K562 (cell line): ENCODE measurements around the gene SCRN2. TPM values are rescaled to one million over a fixed set of nuclear protein-coding genes. Genes with fewer than 3 reads are reported as not detected.

ENCODE experiments used
- ATAC-seq: fragments of 200-7000 bp; cut with Tn5 transposase; 3 replicates; pipeline ENCODE4 v1.9.1; 2020; ENCODE audit warnings: moderate library complexity
- BruUV-seq: library from RNA; stranded (reverse); fragments of 400-500 nt; replicated peaks from 2 replicates; lab custom pipeline; 2021; lab: Mats Ljungman, UMichigan
- CTCF ChIA-PET: fragments of 300-600 bp; formaldehyde crosslinking; extraction: SDS; loops from one replicate; lab custom pipeline; 2021; ENCODE audit warnings: low intra/inter-chr PET ratio; lab: Yijun Ruan, JAX
- POLR2A ChIA-PET: fragments of 300-600, 350-650 bp; sonication (Branson Sonifier 250); formaldehyde crosslinking; extraction: SDS; loops from one replicate; lab custom pipeline; 2021; ENCODE audit warnings: antibody characterized with exemption, inconsistent platforms; lab: Yijun Ruan, JAX
- DNase-seq, 4 experiments: peaks; one replicate each; pipeline versions ENCODE4 v3.0.0 to v3.0.0-alpha.2; 2011 to 2018; ENCODE audit warnings: low spot score in 3 of 4, mixed read lengths in 3 of 4; ENCODE audit errors: extremely low read depth in 1 of 4
- FAIRE-seq: peaks from 2 replicates; lab custom pipeline; 2011; peaks lifted over from hg19 to GRCh38; lab: Jason Lieb, UNC
- H2AFZ ChIP-seq: 2 replicates; pipeline ENCODE4 v1.6.0; 2011; ENCODE audit warnings: low read depth, low read length, control low read depth, inconsistent platforms
- H3K27ac ChIP-seq: fragments of 200-600 bp; 3 replicates; pipeline ENCODE4 v1.8.0; 2011; ENCODE audit warnings: low read depth, mild to moderate bottlenecking, control low read depth, inconsistent platforms, low read length, moderate library complexity, mixed read lengths; ENCODE audit errors: extremely low read depth
- H3K27me3 ChIP-seq, 2 experiments: fragments of 300-600 bp in 1 of 2; 2 replicates in 1 of 2; 3 replicates in 1 of 2; pipeline versions ENCODE4 v1.6.0 to v1.8.0; 2011; ENCODE audit warnings: inconsistent platforms in 2 of 2, low read length in 2 of 2, mild to moderate bottlenecking in 1 of 2, mixed read lengths in 1 of 2, moderate library complexity in 1 of 2; ENCODE audit not compliant: control insufficient read depth in 2 of 2, insufficient read depth in 2 of 2
- H3K36me3 ChIP-seq: fragments of 300-600 bp; 3 replicates; pipeline ENCODE4 v1.8.0; 2011; ENCODE audit warnings: mild to moderate bottlenecking, low read length, inconsistent platforms; ENCODE audit not compliant: control insufficient read depth, insufficient read depth
- H3K4me1 ChIP-seq, 2 experiments: fragments of 200-600 bp in 1 of 2; replicated peaks in 1 of 2; 2 replicates in 1 of 2; 3 replicates in 1 of 2; pipeline versions ENCODE4 v1.5.1 to v1.8.0; 2011; ENCODE audit warnings: inconsistent platforms in 2 of 2, low read length in 2 of 2, mild to moderate bottlenecking in 1 of 2, mixed read lengths in 1 of 2, moderate library complexity in 1 of 2; ENCODE audit not compliant: control insufficient read depth in 2 of 2, insufficient read depth in 2 of 2
- H3K4me2 ChIP-seq: 2 replicates; pipeline ENCODE4 v1.6.1; 2011; ENCODE audit warnings: low read length, control low read depth, inconsistent platforms, mixed read lengths; ENCODE audit not compliant: insufficient read depth
- H3K4me3 ChIP-seq: fragments of 200-600 bp; sonication (generic), shearing (Covaris generic); 2 replicates; pipeline ENCODE4 v1.5.1; 2016; ENCODE audit warnings: control low read depth, inconsistent platforms
- H3K79me2 ChIP-seq: fragments of 200-600 bp; 3 replicates; pipeline ENCODE4 v1.8.0; 2011; ENCODE audit warnings: low read length, inconsistent platforms; ENCODE audit not compliant: control insufficient read depth, insufficient read depth
- H3K9ac ChIP-seq, 2 experiments: 2 replicates each; pipeline versions ENCODE4 v1.6.0 to v1.6.1; 2011; ENCODE audit warnings: low read depth in 2 of 2, low read length in 2 of 2, control low read depth in 1 of 2, inconsistent platforms in 1 of 2, mild to moderate bottlenecking in 1 of 2, mixed read lengths in 1 of 2; ENCODE audit not compliant: insufficient read depth in 1 of 2
- H3K9me1 ChIP-seq: one replicate; pipeline ENCODE4 v1.6.0; 2011; ENCODE audit warnings: inconsistent platforms, mild to moderate bottlenecking, low read length, moderate library complexity; ENCODE audit not compliant: control insufficient read depth, insufficient read depth
- H3K9me3 ChIP-seq: replicated peaks from 2 replicates; pipeline ENCODE4 v1.5.1; 2011; ENCODE audit warnings: low read depth, low read length, inconsistent platforms; ENCODE audit not compliant: control insufficient read depth, insufficient read depth
- H4K20me1 ChIP-seq: replicated peaks from 2 replicates; pipeline ENCODE4 v1.6.1; 2011; ENCODE audit warnings: low read length, inconsistent platforms, mixed read lengths; ENCODE audit not compliant: control insufficient read depth, insufficient read depth
- GTF2F1 ChIP-seq: IDR thresholded peaks from 2 replicates; pipeline ENCODE4 v1.6.1; 2011; ENCODE audit warnings: low read depth, low read length, improper control_type of control experiment
- HMGN3 ChIP-seq: IDR thresholded peaks from 2 replicates; pipeline ENCODE4 v1.6.1; 2011; ENCODE audit warnings: borderline replicate concordance, low read depth, mild to moderate bottlenecking, mixed read lengths, low read length; ENCODE audit not compliant: insufficient read length; ENCODE audit errors: extremely low read depth
- NR4A1 ChIP-seq, 2 experiments: fragments of 250-450 bp in 1 of 2; fragments of 450-650 bp in 1 of 2; sonication (Bioruptor Pico) in 1 of 2; IDR thresholded peaks; 2 replicates each; pipeline versions ENCODE4 v1.4.0 to v1.6.1; 2016 to 2020; ENCODE audit warnings: mild to moderate bottlenecking in 2 of 2, missing compliant biosample characterization in 1 of 2, missing genetic modification characterization in 1 of 2, moderate library complexity in 1 of 2
- PURB ChIP-seq: sonication (generic); formaldehyde crosslinking; IDR thresholded peaks from 2 replicates; pipeline ENCODE4 v1.9.0; 2021; ENCODE audit warnings: low read depth, mild to moderate bottlenecking, missing genetic modification reagents
- SLC30A9 ChIP-seq: fragments of 250-450 bp; sonication (Bioruptor Pico); IDR thresholded peaks from 2 replicates; pipeline ENCODE4 v1.8.0; 2022; ENCODE audit warnings: mild to moderate bottlenecking, moderate library complexity
- SNRNP70 ChIP-seq: fragments of 200-400 bp; formaldehyde crosslinking; optimal IDR thresholded peaks from 2 replicates; pipeline ENCODE3; 2017; ENCODE audit warnings: low read depth, low read length
- ZNF146 ChIP-seq: IDR thresholded peaks from one replicate; pipeline ENCODE4 v1.6.1; 2018; ENCODE audit warnings: missing compliant biosample characterization; ENCODE audit not compliant: unreplicated experiment
- WGBS: fragments of 100-300 bp; shearing (Covaris generic); methylation state at CpG from one replicate; pipeline ENCODE4 v1.1.6; 2016; ENCODE audit warnings: low coverage, mixed read lengths; ENCODE audit not compliant: insufficient coverage; ENCODE audit errors: missing lambda C conversion rate; 5-methylcytosine and 5-hydroxymethylcytosine counted together
- in situ Hi-C: fragments of 300-500 bp; cut with MboI; formaldehyde crosslinking; loops from 4 replicates; pipeline ENCODE4 v1.15.0; 2018; ENCODE audit warnings: inconsistent platforms, mixed read lengths
- intact Hi-C: fragments of 100-400 bp; cut with micrococcal nuclease; formaldehyde crosslinking; loops from 2 replicates; pipeline ENCODE4 v1.14.2; 2022
- polyA plus RNA-seq, 8 experiments: library from polyadenylated mRNA; depleted of rRNA in 4 of 8; stranded (reverse) in 5 of 8; unstranded in 3 of 8; fragments of >200 nt; fragmentation: Nextera tagmentation in 2 of 8; fragmentation: Illumina TruSeq in 1 of 8; extraction: Ambion mirVana in 2 of 8; extraction: Trizol in 1 of 8; gene quantifications; 2 replicates each; pipeline versions ENCODE4 v1.2.1 to v1.2.3, GENCODE V29; 2011 to 2014; ENCODE audit warnings: inconsistent platforms in 1 of 8, missing spikeins in 1 of 8
- total RNA-seq, 7 experiments: library from RNA; depleted of rRNA in 6 of 7; stranded (reverse); fragments of >200 nt in 6 of 7; fragmentation: Illumina TruSeq in 2 of 7; extraction: Trizol in 2 of 7; gene quantifications; 2 replicates each; pipeline versions ENCODE4 v1.2.1 to v1.2.3, GENCODE V29; 2011 to 2021; ENCODE audit warnings: low replicate concordance in 1 of 7
- TF ChIP-seq, protein P1 (sequence below): sonication (generic); formaldehyde crosslinking; IDR thresholded peaks from 2 replicates; pipeline ENCODE4 v1.8.1; 2023; ENCODE audit warnings: mild to moderate bottlenecking, missing genetic modification reagents
- TF ChIP-seq, protein P2 (sequence below): conservative IDR thresholded peaks from 2 replicates; pipeline ENCODE4 v1.6.1; 2011; ENCODE audit warnings: low read depth, mild to moderate bottlenecking, low read length; ENCODE audit not compliant: control insufficient read depth

Gene SCRN2
- total and polyA plus RNA-seq, 9 of the 15 experiments (the other 6 are each of a cell fraction or from before 2014, with no cell fraction given), result 0.25 to 32.9 (median 13.6) TPM

DNA sequence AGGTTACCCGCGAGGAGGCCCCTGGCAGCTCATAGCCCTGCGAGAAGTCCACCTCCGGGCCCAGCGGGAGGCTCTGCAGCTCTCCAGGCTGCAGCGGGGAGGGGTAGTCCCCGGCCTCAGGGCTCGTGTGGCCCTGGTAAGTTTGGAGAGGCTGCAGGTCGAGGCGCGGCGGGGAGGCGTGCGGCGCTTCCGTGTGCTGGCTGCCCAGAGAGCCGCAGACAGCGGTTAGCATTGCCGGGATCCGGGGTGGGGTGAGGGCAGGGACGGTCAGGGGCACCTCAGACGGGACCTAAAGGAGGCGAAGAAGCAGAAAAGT, 7.1 kb upstream of the SCRN2 start:
- no peak overlapping the region for H2AFZ ChIP-seq
- no peak overlapping the region for H3K4me3 ChIP-seq
- H3K79me2 ChIP-seq, result peaks cover 18% of the 10 kb centered on the region
- no peak for DNase-seq
- no peak for FAIRE-seq
- no peak overlapping the region for H3K27ac ChIP-seq
- TF ChIP-seq HMGN3, result peak; percentile 25
- TF ChIP-seq ZNF146 (CRISPR knock-in tag), result no peak
- TF ChIP-seq, all 486 proteins: peak for 1
- H3K36me3 ChIP-seq, result no peaks in the 10 kb centered on the region; the same call in 2 of the 3 replicates
- no peak overlapping the region for H3K9ac ChIP-seq
- H3K4me1 ChIP-seq, result peaks cover 36 to 60% of the 10 kb centered on the region in 2 experiments
- H3K9me1 ChIP-seq, result no peaks in the 10 kb centered on the region
- no peaks in the 10 kb centered on the region for H3K9me3 ChIP-seq
- 75% methylated on average over 9 of the region's 23 CpGs for WGBS
- no peaks in the 10 kb centered on the region for H4K20me1 ChIP-seq
- ChIA-PET POLR2A (interaction anchor here (0.7 to 2.4 kb wide), 5 partner anchors 11 to 47 kb away, joined by 3 to 11 read pairs (median 3); partner anchors contain the start of gene SP2), CTCF (interaction anchor here (0.6 kb wide), 2 partner anchors 16 to 795 kb away, joined by 3 read pairs; no protein-coding TSS in a partner anchor)
- ATAC-seq, result no peak
- no TSS peak for BruUV-seq
- no peaks in the 10 kb centered on the region for H3K27me3 ChIP-seq
- intact Hi-C loops (loop anchor here (10.0 kb wide), 1 partner anchor 287 kb away; no protein-coding TSS in a partner anchor), in situ Hi-C loops (no loop called here)
- H3K4me2 ChIP-seq, result no peak overlapping the region

DNA sequence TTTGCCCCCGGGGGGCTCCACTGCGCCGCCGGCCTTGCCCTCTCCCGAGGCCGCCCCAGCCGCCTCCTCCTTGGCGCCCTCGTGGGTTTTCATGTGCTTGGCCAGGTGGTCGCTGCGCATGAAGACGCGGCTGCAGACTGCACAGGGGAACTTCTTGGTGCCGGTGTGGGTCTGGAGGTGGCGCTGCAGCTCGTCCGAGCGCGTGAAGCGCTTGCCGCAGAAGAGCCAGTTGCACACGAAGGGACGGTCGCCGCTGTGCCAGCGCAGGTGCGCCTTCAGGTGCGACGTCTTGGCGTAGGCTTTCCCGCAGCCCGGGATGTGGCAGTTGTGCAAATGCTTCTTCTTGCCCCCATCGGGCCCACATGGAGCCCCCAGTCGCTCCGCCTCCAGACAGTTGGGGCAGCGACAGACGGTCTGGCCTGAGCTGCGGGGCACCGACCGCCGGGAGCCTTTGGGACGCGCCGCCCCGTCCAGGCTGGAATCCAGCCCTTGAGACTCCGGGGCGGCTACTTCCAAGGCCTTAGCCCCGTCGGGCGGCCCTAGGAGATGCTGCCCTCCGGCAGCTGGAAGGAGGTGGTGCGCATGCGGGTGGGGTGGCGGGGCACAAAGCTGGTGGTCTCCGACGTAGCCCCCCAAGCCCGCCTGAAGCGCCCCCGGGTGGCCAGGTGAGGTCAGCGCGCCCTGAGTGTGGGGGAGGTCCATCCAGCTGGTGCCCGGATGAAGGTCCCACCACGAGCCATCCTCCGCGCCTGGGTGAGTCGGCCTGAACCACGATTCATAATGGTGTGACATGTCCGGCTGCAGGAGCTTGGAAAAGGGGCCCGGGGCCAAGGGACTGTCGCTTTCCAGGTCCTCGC, 6.5 kb upstream of the SCRN2 start:
- no TSS peak for BruUV-seq
- H3K9ac ChIP-seq, result no peak overlapping the region
- 76% methylated on average over 48 of the region's 71 CpGs for WGBS
- ChIA-PET CTCF (interaction anchor here (0.6 to 1.6 kb wide), 2 partner anchors 42 to 796 kb away, joined by 3 to 4 read pairs; no protein-coding TSS in a partner anchor), POLR2A (interaction anchor here (0.7 to 2.4 kb wide), 6 partner anchors 10 to 48 kb away, joined by 3 to 11 read pairs (median 3); partner anchors contain the start of gene SP2)
- no peak overlapping the region for H3K27ac ChIP-seq
- H3K4me1 ChIP-seq, result peaks cover 35 to 61% of the 10 kb centered on the region in 2 experiments
- no peaks in the 10 kb centered on the region; the same call in 2 of the 3 replicates for H3K36me3 ChIP-seq
- no peaks in the 10 kb centered on the region for H3K9me3 ChIP-seq
- peaks cover 18% of the 10 kb centered on the region for H3K79me2 ChIP-seq
- ATAC-seq (no peak), DNase-seq (no peak), FAIRE-seq (no peak)
- H3K9me1 ChIP-seq, result no peaks in the 10 kb centered on the region
- no peak overlapping the region for H3K4me3 ChIP-seq
- H3K4me2 ChIP-seq, result no peak overlapping the region
- in situ Hi-C loops, result no loop called here
- no peaks in the 10 kb centered on the region for H3K27me3 ChIP-seq
- no peak overlapping the region for H2AFZ ChIP-seq
- intact Hi-C loops, result loop anchor here (10.0 kb wide), 1 partner anchor 287 kb away; no protein-coding TSS in a partner anchor
- H4K20me1 ChIP-seq, result no peaks in the 10 kb centered on the region
- TF ChIP-seq GTF2F1 (no peak), NR4A1 (CRISPR knock-in tag; IDR thresholded peaks at IDR 0.05) (no peak), NR4A1 (tag; IDR thresholded peaks at IDR 0.05) (no peak), SLC30A9 (CRISPR knock-in tag) (no peak), SNRNP70 (no peak), PURB (CRISPR knock-in tag) (no peak)
- TF ChIP-seq, protein P1, sequence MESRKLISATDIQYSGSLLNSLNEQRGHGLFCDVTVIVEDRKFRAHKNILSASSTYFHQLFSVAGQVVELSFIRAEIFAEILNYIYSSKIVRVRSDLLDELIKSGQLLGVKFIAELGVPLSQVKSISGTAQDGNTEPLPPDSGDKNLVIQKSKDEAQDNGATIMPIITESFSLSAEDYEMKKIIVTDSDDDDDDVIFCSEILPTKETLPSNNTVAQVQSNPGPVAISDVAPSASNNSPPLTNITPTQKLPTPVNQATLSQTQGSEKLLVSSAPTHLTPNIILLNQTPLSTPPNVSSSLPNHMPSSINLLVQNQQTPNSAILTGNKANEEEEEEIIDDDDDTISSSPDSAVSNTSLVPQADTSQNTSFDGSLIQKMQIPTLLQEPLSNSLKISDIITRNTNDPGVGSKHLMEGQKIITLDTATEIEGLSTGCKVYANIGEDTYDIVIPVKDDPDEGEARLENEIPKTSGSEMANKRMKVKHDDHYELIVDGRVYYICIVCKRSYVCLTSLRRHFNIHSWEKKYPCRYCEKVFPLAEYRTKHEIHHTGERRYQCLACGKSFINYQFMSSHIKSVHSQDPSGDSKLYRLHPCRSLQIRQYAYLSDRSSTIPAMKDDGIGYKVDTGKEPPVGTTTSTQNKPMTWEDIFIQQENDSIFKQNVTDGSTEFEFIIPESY, result peak; percentile 93
- TF ChIP-seq, protein P2, sequence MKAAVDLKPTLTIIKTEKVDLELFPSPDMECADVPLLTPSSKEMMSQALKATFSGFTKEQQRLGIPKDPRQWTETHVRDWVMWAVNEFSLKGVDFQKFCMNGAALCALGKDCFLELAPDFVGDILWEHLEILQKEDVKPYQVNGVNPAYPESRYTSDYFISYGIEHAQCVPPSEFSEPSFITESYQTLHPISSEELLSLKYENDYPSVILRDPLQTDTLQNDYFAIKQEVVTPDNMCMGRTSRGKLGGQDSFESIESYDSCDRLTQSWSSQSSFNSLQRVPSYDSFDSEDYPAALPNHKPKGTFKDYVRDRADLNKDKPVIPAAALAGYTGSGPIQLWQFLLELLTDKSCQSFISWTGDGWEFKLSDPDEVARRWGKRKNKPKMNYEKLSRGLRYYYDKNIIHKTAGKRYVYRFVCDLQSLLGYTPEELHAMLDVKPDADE, result no peak
